Activated gamma-delta T cell treated with anti-CD3 and anti-CD28 coated beads, Interleukin-2, amount 50 U/mL, for 16 hours (primary cell): ENCODE measurements around the gene ASAH2B.
"Not testable (repeated sequence)": the region's sequence is repeated elsewhere in the genome, so short reads cannot be mapped to it uniquely, and the experiment has no call there.

ENCODE experiments used
- DNase-seq: peaks from one replicate; pipeline ENCODE4 v3.0.0-alpha.2; 2020; ENCODE audit warnings: low read depth

Gene ASAH2B

DNA sequence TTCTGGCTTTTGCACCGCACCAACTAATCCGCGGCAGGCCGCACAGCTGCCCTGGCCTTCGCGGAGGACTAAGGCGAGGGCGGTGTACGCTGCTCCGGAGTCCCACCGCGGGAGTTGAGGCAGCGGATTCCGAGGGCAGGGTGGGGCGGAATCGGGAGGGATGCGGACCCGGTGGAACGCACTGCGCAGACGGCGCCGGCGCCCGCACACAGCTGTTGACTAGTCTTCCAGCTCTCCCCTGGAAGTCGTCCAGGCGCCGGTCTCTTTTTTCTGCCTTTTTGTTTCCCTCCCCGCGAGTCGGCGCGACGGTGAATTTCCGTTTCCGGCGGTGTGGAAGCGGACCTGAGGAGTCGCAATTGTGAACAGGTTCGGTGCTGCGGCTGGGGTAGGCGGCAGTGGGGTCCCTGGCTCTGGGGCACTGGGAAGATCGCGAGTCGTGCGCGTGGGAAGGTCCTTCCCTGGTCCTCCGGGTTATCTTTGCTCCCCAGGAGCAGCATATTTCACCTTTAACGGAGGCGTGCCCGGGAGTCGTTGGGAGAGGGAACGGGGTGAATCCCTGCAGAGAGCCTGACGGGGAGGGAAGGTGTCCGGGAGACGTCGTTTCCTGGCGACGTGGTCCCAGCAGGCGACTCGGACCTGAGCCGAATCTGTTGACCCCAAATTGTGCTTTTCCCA, at the start of gene ASAH2B:
Gene ASAH2B (plus strand): TSS at position 319 of the 675 bp plus-strand sequence. CDS start 5,195 bp downstream, outside the sequence.
- DNase-seq = peak; percentile 58

GRCh38 chr10:50697819-50698218, 41.9 kb upstream of the ASAH2B start:
- DNase-seq = not testable (repeated sequence)

DNA sequence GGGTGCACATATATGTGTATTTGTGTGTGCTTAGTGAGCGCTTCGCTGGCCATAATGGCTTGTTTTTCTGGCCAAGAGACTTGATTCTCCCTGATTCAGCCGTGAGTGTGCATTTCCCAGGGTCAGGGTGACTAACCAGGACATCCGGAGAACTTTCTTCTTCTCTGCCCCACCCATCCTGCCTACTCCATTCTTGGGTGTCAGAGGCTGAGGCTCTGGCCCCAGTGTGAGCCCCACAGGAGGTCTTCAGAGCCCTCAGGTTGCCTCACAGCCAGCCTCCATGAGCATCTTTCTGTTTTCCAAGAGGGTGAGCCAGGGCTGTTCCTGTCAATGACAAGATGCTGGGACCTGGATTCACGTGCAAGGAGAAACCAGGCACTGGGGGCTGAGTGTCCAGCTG, 37.8 kb upstream of the ASAH2B start:
- not testable (repeated sequence) for DNase-seq

DNA sequence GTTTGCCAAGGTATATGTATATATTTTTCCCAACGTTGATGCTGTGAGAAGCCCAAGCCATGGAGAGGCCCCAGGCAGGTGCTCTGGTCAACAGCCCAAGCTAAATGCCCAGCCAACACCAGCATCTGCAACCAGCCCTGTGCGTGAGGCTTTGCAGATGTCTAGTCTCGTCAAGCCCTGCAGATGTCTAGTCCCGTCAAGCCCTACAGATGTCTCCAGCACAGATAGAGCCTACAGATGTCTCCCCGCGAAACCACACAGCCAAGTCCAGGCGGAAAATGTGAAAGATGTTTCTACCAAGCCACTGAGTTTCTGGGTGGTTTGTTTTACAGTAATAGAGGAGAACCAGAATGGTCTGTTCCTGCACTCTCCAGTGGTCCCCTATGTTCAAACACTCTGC, 36.7 kb upstream of the ASAH2B start:
- not testable (repeated sequence) for DNase-seq

GRCh38 chr10:50704436-50705079, 35.2 kb upstream of the ASAH2B start:
- not testable (repeated sequence) for DNase-seq

DNA sequence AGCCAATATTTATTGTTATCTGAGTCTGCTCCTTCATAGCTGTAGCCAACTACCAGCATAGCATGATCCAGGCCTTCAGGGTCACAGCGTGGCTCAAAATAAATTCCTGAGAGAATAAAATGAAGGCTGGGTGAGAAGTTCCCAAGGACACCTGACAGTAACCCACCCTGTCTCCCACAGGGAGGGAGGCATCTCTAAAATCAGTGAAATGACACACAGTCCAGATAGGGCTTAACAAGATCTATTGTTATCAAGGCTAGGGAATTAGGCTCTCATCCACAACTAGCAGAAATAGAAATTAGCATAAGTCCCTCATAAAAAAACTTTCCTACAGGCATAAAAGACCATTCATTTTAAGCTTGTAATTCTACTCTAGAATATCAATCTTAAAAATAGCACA, 33.7 kb upstream of the ASAH2B start:
- not testable (repeated sequence) for DNase-seq

- DNase-seq = not testable (repeated sequence)
Measured at GRCh38 chr10:50710241-50710640, 29.5 kb upstream of the ASAH2B start.

GRCh38 chr10:50723812-50724211, 15.9 kb upstream of the ASAH2B start:
- not testable (repeated sequence) for DNase-seq

GRCh38 chr10:50728112-50728511, 11.6 kb upstream of the ASAH2B start:
- DNase-seq = not testable (repeated sequence)

GRCh38 chr10:50738987-50739617, 634 bp upstream of the ASAH2B start:
- DNase-seq = not testable (repeated sequence)

DNA sequence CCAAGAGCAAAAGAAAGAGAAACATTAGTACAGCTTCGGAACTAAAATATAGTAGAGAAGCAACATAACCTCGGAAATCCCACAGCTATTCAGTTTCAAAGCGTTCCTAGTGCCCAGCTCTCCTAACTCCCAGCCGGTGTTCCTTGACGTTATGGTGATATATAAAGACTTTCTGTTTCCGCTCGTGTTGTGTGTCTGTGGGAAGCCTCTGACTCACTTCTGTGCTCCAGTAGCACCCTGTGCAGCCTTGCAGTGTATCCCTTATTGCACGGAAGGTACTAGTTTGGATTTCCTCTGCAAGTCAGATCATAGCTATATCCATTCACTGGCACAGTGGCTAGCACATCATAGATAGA, 535 bp downstream of the ASAH2B start:
- no peak for DNase-seq

DNA sequence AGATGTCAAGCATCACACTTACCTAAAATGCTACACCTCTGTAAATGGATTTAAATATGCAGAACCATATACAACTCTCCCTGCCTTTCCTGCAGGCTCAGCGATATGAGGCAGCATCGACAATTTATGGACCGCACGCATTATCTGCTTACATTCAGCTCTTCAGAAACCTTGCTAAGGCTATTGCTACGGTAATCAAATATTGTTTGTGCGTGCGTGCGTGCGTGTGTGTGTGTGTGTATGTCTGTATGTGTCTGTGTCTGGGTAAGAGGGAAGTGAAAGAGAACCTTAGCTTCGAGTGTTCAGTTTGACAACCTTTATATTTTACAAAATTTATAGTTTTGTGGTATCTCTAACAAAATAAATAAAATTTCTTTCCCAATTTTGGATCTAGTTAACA, 3.1 kb downstream of the ASAH2B start:
- DNase-seq = not testable (repeated sequence)

DNA sequence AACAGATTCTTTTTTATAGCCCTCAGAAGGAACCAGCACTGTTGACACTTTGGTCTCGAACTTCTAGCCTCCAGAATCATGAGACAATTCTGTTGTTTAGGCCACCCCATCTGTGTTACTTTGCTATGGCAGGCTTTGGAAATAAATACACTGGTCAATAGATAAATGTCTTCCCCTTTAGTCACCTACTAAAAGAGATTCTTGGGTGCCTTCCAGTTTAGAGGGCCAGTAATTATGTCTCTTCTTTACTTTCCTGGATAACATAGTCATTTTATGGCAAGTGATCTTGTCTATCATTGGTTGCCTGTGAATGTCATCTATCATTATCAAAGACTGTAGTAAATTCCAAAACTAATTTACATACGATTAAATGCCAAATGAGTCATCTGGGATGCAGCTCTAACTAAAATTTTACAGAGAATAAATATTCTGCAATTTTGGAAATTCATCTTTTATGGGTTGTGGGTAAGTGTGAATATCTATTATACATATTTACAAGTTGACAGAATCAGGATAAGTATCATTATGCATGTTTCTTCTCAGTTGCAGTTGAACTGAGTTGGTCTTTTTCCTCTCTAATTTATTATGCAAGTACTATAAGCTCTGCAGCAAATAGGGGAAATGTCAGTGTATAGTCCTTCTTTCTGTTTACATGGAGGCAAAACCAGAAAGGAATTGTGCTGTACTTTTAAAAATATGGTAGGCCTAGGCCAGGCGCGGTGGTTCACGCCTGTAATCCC, 27.2 kb downstream of the ASAH2B start:
- not testable (repeated sequence) for DNase-seq

GRCh38 chr10:50772042-50772441, 32.3 kb downstream of the ASAH2B start:
- DNase-seq = not testable (repeated sequence)

DNA sequence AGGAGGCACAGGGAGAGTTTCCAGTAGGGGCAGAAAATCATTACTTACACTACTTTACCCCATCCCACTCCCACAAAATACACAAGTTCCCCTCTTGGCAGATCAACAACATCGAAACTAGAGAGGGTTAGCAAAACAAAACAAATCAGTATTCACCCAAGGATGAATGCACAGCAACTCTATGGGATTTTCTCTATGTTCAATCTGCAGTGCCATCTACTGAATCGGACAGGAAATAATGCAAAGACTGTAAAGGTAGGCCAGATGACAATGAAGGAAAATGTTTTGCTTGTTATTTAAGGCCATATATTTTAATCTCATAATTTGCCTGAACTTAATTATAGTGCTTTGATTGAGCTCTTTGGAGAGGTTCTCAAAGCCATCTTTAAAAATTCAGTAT, 35.1 kb downstream of the ASAH2B start:
- DNase-seq = not testable (repeated sequence)

- not testable (repeated sequence) for DNase-seq
Measured at GRCh38 chr10:50780036-50780435, 40.3 kb downstream of the ASAH2B start.

DNA sequence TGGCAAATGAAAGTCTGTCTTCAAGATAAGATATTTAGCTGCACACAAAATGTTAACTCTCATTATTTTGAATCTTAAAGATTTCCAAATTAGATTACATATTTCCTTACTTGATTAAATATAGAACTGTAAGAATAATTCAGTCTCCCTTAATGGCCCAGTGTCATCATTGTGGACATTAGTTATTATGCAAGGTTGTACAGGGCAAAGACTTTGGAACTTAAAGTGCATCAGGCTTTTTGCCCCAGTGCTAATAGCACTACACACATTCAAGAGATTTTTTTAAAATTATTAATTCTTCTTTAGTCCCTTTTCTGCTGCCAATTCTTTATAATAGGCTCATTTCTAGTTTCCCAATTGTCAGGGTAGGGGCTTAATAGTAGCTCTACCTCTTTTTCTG, 42.3 kb downstream of the ASAH2B start:
- not testable (repeated sequence) for DNase-seq

- DNase-seq = not testable (repeated sequence)
Measured at GRCh38 chr10:50787962-50788361, 48.2 kb downstream of the ASAH2B start.

DNA sequence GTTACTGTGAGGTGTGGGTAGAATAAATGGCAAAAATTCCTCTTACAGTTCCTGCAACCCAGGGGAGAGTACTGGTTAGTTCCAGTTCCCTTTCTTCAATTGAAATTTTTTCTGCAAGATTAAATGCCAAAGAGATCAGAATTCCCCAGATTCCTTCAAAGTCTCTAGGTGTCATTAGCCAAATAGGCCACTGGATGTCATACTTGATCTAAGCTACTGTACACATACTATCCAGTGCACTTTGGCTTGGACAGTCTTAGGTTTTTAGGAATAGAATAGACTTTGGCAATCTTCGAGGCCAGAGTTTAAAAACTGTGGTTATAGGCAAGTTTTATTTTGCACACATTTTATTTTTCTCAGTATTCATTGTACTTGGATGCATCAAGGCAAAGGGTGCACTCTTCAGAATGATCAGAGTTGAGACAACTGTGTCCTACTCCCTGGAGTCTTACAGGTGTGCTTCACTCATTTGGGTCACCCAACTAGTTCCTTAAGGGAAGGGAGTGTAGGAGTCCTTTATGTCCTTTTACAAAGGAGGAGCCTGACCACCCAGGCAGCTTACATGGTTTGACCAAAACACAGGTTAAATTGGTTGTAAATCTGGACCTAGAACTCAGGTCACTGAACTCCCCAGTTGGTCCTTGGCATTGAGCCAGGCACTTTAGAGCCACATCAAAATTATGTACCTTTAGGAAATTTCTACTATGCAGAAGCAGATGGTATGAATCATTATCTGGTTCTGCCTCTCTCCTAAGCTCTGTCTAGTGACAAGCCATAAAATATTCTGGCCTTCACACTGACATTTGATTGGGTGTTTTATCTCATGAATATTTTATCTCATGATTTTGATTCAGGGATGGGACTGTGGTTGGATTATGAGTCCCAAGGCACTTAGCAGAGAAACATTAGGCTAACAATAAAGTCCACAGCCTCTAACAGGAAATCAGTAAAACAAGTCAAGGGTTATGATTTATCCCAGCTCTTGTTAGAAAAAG, 49.5 kb downstream of the ASAH2B start:
- no peak for DNase-seq

GRCh38 chr10:50794490-50794889, 54.8 kb downstream of the ASAH2B start:
- no peak for DNase-seq

DNA sequence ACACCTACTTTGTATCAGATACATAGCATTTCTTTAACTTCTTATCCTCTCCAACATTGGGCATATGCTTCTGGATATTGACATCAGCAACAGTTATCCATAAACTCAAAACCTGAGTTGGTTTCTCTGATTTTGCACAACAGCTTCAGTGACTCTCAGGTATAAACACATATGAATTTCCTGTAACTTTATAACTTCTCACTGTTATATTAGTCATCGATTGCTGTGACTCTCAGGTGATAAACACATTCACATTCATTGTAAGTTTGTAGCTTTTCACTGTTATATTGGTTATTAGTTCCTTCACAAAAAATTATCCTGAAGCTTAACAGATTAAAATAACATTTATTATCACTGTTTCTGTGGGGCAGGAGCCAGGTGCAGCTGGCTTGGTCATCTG, 57.0 kb downstream of the ASAH2B start:
- DNase-seq = no peak
